ENCODE results near the gene LCE3D. TPM values are rescaled to one million over a fixed set of nuclear protein-coding genes. Genes with fewer than 3 reads are reported as not detected.
"Not testable (repeated sequence)": the region's sequence is repeated elsewhere in the genome, so short reads cannot be mapped to it uniquely, and the experiment has no call there.

LCE3D gene
- total RNA-seq, 2 donors from 2014 or later: not detected

DNA sequence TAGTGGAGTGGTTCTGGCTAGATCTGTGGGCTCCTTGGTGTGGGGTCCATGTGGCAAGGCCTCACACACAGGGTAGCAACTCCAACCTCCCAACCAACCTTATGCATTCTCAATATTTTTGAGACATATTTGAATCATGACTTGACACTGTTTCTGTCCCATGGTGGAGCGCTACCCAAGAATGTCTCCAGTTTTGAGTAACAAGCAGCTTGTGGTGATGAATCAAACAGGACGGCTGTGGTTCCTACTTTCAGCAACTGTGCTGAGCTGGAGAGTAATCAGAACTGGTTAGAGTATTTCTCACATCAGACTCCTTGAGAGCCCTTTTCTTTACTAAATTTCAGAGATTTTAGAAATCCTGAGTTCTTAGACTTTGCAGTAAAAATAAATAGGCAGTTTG, 3.1 kb downstream of the LCE3D start:
- no peaks in the 10 kb centered on the region for H3K36me3 ChIP-seq

DNA sequence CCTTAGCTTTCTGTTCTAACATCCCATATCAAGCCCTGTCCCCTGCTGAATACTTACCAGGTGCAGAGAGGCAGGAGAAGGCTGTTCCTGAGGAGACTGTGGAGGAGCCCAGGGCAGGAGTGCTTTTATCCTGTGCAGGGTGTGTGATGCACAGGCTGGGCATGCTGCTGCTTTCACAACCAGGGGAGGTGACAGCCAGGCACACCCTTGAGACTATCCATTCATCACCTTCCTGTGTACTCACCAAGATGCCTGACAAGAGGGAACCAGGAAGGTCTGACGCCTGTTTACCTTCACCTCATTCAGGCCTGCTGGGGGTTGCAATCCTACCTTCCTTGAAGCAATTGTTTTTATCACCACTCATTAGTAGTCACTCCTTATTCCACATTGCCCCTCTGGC, 13.6 kb downstream of the LCE3D start, which contains the start of gene LCE3E:
Gene LCE3E (minus strand): TSS at position 100 of the 400 bp plus-strand sequence. CDS start 572 bp downstream, outside the sequence.
- no peaks in the 10 kb centered on the region for H3K36me3 ChIP-seq
- H3K4me3 ChIP-seq: no peak within 1 kb of the TSS
- H3K4me1 ChIP-seq (ENCODE audit: control insufficient read depth in 1 of 2, low read depth in 2 of 2): no peaks in the 10 kb centered on the region
- H3K27ac ChIP-seq: no peak within 1 kb of the TSS
- H3K27me3 ChIP-seq (replicated peaks; ENCODE audit: insufficient read depth): no peaks in the 10 kb centered on the region
- H3K9me3 ChIP-seq: peaks cover 4% of the 10 kb centered on the region
- no peak for ATAC-seq (ENCODE audit: insufficient number of reproducible peaks, low FRiP score, low read depth)
- no peak for DNase-seq (ENCODE audit: low spot score)
- TF ChIP-seq CTCF (IDR thresholded peaks at IDR 0.05): no peak

More for the DNA sequence above, 3.1 kb downstream of the LCE3D start:
- no peaks in the 10 kb centered on the region for H3K27me3 ChIP-seq (replicated peaks; ENCODE audit: insufficient read depth)
- H3K27ac ChIP-seq: no peak overlapping the region
- ATAC-seq (ENCODE audit: insufficient number of reproducible peaks, low FRiP score, low read depth): no peak
- no peak for DNase-seq (ENCODE audit: low spot score)
- no peaks in the 10 kb centered on the region for H3K9me3 ChIP-seq
- no peak for TF ChIP-seq CTCF (IDR thresholded peaks at IDR 0.05)
- H3K4me3 ChIP-seq: no peak overlapping the region
- no peaks in the 10 kb centered on the region for H3K4me1 ChIP-seq (ENCODE audit: control insufficient read depth in 1 of 2, low read depth in 2 of 2)

DNA sequence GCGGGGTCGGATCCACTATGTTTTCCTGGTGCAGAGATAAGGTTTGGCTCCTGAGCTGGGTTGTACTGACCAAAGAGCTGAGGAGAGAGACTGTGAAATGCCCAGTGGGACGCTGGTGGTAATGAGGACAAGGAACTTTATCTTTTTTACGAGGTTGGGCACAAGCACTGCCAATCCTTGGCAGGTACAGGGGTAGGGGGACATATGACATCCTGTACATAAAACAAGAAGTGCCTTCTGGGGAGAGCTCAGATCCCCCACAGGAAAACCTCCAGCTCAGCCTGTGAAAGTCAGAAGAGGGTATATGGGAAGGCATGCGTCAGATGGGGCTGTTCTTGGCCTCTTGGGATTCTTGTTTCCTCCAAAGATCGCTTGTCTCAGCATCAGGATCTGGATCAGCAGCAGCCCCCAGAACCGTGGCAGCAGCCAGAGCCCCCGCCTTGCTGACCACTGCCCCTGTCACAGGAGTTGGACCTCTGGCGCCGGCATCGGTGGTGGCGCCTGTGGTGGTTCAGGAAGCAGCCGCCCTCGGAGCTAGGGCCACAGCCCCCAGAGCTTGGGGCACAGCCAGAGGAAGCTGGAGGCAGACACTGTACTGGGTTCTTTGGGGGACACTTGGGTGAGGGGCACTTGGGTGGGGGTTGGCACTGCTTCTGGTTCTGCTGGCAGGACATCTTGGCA, 14.6 kb downstream of the LCE3D start:
- no peak overlapping the region for H3K4me3 ChIP-seq
- no peak overlapping the region for H3K27ac ChIP-seq
- no peaks in the 10 kb centered on the region for H3K4me1 ChIP-seq (ENCODE audit: control insufficient read depth in 1 of 2, low read depth in 2 of 2)
- H3K27me3 ChIP-seq (replicated peaks; ENCODE audit: insufficient read depth): no peaks in the 10 kb centered on the region
- DNase-seq (ENCODE audit: low spot score) (no peak), ATAC-seq (ENCODE audit: insufficient number of reproducible peaks, low FRiP score, low read depth) (no peak)
- H3K9me3 ChIP-seq: peaks cover 4% of the 10 kb centered on the region
- TF ChIP-seq CTCF (IDR thresholded peaks at IDR 0.05): no peak
- no peaks in the 10 kb centered on the region for H3K36me3 ChIP-seq

DNA sequence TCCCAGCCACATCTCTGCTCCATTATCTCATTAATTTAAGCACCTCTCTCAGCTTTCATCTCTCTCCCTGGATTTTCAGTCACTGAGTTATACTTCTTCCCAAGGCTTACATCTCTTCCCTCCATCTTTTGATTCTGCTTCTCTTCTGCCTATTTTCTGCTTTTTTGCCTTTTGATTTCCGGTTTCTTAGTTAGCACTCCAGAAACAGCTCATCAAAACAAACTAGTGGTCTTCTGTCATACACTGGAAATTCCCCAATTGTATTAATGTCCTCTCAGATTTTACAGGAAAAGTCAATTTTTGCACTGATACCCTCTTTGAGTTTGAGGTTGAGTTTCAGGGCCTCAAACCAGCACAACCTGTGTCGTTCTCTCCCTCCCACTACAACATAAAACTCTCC, 15.2 kb downstream of the LCE3D start:
- no peaks in the 10 kb centered on the region for H3K27me3 ChIP-seq (replicated peaks; ENCODE audit: insufficient read depth)
- no peaks in the 10 kb centered on the region for H3K4me1 ChIP-seq (ENCODE audit: control insufficient read depth in 1 of 2, low read depth in 2 of 2)
- ATAC-seq (ENCODE audit: insufficient number of reproducible peaks, low FRiP score, low read depth) (no peak), DNase-seq (ENCODE audit: low spot score) (no peak)
- no peak for TF ChIP-seq CTCF (IDR thresholded peaks at IDR 0.05)
- H3K9me3 ChIP-seq: peaks cover 4% of the 10 kb centered on the region
- H3K4me3 ChIP-seq: no peak overlapping the region
- H3K27ac ChIP-seq: no peak overlapping the region
- H3K36me3 ChIP-seq: no peaks in the 10 kb centered on the region

DNA sequence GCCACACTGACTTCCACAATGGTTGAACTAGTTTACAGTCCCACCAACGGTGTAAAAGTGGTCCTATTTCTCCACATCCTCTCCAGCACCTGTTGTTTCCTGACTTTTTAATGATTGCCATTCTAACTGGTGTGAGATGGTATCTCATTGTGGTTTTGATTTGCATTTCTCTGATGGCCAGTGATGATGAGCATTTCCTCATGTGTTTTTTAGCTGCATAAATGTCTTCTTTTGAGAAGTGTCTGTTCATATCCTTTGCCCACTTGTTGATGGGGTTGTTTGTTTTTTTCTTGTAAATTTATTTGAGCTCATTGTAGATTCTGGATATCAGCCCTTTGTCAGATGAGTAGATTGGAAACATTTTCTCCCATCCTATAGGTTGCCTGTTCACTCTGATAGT, 32.0 kb downstream of the LCE3D start:
- H3K4me1 ChIP-seq (ENCODE audit: control insufficient read depth in 1 of 2, low read depth in 2 of 2); H3K27ac ChIP-seq; ATAC-seq (ENCODE audit: insufficient number of reproducible peaks, low FRiP score, low read depth); H3K36me3 ChIP-seq; H3K4me3 ChIP-seq; H3K9me3 ChIP-seq; DNase-seq (ENCODE audit: low spot score); H3K27me3 ChIP-seq (replicated peaks; ENCODE audit: insufficient read depth): not testable (repeated sequence)

- no peaks in the 10 kb centered on the region for H3K9me3 ChIP-seq
- no peak overlapping the region for H3K27ac ChIP-seq
- TF ChIP-seq CTCF (IDR thresholded peaks at IDR 0.05): no peak
- DNase-seq (ENCODE audit: low spot score): no peak
- H3K4me1 ChIP-seq (ENCODE audit: control insufficient read depth in 1 of 2, low read depth in 2 of 2): no peaks in the 10 kb centered on the region
- H3K36me3 ChIP-seq: no peaks in the 10 kb centered on the region
- no peak for ATAC-seq (ENCODE audit: insufficient number of reproducible peaks, low FRiP score, low read depth)
- no peaks in the 10 kb centered on the region for H3K27me3 ChIP-seq (replicated peaks; ENCODE audit: insufficient read depth)
- no peak overlapping the region for H3K4me3 ChIP-seq
Observed at GRCh38 chr1:152546704-152547103, 33.6 kb downstream of the LCE3D start.

Data from thoracic aorta (tissue), 2 donors.